NCI-H226 (cell line): ENCODE measurements around the gene DTNB.
"Not testable (repeated sequence)": the region's sequence is repeated elsewhere in the genome, so short reads cannot be mapped to it uniquely, and the experiment has no call there.

Experiments
- DNase-seq: peaks from one replicate; pipeline ENCODE4 v3.0.0-alpha.2; 2015

The DTNB gene

GRCh38 chr2:25682082-25682481 lies 8.7 kb upstream of the DTNB start:
- no peak for DNase-seq

- DNase-seq, result no peak
Observed at GRCh38 chr2:25677877-25678276, 4.5 kb upstream of the DTNB start.

DNA sequence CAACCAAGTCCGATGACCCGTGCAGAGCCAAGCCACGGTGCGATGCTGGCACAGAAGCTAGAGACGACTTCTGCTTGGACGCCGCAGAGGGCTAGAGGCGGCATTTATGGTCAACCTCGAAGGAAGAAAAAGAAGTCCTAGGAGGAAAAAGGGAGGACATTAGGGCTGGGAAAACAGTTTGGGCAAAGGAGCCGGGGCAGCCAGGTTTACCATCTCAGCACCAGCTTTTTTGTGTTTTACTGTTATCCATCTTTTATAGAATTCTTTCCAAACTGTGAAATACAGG lies 643 bp upstream of the DTNB start:
- DNase-seq, result no peak

DNA sequence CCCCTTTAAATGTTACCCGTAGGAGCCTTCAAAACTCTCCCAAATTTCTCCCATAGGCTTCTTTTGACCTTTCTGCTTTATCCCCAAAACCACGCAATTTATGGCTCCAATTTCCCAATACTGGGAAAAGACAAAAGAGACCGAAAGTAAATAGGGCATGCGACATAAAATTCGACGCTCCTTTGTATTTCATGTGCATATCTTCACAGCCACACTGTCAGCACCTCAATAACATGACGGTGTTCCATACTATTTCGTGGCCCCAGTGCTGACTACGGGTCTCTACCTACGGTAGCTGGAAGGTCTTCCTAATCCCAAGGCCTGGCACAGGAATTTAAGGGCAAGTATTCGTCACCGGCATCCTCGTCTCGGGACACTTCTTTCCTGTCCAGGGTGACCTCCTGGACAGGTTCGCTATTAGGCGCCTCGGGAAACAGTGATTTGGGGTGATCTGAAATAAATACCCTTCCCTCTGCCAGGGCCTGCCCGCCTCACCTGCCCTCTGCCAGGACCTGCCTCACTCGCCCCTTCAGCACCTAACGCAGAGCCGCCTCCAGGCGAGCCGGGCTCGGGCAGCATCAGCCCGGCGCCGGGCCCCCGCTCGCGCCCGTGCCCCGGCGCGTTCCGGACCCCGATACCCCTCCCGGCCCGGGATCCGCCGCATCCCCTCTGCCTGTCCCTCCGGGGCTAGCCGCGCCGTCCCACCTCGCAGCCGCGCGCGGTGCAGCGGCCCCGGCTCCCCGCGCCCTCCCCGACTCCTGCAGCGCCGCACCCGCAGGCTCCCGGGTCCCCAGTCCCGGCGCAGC lies 680 bp downstream of the DTNB start:
- peak; percentile 37 for DNase-seq

- DNase-seq, result no peak
Observed at GRCh38 chr2:25671622-25672021, 1.8 kb downstream of the DTNB start.

- DNase-seq, result no peak
Observed at GRCh38 chr2:25669520-25669919, 3.9 kb downstream of the DTNB start.

DNA sequence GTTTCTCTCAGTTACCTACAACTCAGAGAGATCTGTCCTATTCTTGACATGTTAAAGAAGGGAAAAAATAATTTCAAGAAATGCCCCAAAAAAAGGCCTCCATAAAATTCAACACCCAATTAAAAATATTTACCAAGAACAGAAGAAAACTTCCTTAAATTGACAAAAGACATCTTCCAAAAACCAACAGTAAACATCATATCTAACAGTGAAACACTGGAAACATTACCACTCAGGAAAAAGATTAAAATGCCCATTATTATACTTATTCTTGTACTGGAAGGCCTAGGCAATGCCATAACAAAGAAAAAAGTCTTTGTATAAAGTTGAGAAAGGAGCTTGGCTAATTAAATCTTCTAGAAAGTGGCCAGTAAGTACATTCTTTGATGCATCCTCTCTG lies 7.2 kb downstream of the DTNB start:
- DNase-seq, result no peak

DNA sequence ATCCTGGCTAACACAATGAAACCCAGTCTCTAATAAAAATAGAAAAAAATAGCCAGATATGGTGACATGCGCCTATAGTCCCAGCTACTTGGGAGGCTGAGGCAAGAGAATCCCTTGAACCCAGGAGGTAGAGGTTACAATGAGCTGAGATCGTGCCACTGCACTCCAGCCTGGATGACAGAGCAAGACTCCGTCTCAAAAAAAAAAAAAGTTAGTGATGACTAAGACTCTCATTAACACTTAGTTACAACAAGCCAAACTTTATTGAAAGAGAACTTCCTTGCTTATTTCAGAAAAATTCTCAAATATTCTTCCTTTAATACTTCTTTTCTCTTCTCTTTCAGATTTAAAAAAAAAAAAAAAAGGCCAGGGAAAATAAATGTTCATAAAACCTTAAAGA lies 7.9 kb downstream of the DTNB start:
- DNase-seq, result not testable (repeated sequence)

- DNase-seq, result no peak
Observed at GRCh38 chr2:25664965-25665307, 8.4 kb downstream of the DTNB start.

GRCh38 chr2:25664183-25664964 lies 9.0 kb downstream of the DTNB start:
- DNase-seq, result peak; percentile 34

- no peak for DNase-seq
Observed at GRCh38 chr2:25655316-25655715, 18.1 kb downstream of the DTNB start.

DNA sequence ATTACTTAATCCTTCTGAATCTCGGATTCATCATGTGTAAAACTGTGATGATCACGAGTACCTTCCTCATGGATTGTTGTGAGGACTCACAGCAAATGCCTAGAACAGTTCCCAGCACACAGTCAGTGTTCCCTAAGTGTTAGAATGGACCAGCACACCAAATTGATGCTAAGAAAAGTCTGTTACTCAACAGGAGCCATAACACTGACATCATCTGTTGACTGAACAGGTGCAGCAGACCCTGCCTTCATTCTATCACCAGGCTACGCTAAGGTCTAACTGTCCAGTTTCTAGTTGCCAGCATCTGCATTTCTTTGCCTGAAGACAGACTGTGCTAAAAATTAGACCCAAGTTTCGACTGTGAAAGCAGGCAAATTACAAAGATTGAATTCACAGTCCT lies 18.6 kb downstream of the DTNB start:
- DNase-seq, result no peak

- DNase-seq, result no peak
Observed at GRCh38 chr2:25651782-25652455, 21.5 kb downstream of the DTNB start.

GRCh38 chr2:25651066-25651465 lies 22.3 kb downstream of the DTNB start:
- peak; percentile 58 for DNase-seq

DNA sequence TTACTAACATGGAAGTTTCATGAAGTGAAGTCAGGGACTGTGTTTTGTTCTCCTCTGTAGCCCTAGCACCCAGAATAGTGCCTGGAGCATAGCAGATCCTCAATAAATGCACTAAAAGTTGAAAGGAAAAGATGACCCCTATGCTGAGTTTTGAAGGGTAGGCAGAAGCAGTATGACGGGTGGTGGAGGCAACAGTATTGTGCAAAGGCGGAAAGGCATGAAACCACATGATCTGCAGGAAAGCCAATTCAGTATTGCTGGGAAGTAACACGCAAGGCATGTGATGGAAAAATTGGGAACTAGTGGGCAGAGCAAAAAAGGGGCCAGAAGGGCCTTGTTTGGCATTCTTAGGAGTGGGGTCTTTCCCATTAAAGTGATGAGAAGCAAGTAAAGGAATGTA lies 23.1 kb downstream of the DTNB start:
- DNase-seq, result no peak

DNA sequence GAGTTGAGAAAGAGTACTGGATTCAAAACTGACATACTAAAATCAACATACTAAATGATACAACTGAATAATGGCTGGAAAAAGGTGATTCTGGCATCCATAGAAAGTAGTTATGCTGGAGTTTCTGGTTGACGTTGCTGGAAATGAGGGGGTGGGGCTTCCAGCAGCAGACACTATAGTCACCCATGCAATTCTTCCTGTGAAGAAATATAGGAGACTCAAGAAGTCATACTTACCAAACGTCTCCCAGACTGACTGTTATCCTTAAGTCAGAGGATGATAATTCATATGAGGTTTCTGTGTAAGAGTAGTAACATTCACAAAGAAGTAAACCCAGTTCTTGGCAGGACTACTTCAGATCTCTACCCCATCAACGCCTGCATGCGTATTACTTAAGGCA lies 23.6 kb downstream of the DTNB start:
- no peak for DNase-seq

GRCh38 chr2:25642298-25642697 lies 31.1 kb downstream of the DTNB start:
- no peak for DNase-seq

DNA sequence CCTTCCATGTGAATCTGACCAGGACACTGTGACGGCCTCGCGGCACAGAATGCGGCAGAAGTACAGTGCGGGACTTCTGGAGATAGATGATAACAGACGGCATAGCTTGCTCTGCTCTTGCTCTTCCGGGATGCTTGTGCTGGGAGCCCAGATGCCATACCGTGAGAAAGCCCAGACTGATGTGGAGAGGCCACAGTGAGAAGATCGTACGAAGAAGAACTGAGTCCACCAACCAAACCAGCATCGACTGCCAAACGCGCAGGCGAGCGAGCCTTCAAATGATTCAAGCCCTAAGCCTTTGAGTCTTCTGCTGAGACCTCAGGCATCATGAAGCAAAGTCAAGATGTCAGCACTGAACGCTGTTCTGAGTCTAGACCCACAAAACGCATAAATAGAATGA lies 33.7 kb downstream of the DTNB start:
- DNase-seq, result no peak

GRCh38 chr2:25639131-25639530 lies 34.2 kb downstream of the DTNB start:
- DNase-seq, result no peak

- no peak for DNase-seq
Observed at GRCh38 chr2:25635797-25636196, 37.6 kb downstream of the DTNB start.

GRCh38 chr2:25633801-25634200 lies 39.6 kb downstream of the DTNB start:
- DNase-seq, result not testable (repeated sequence)

DNA sequence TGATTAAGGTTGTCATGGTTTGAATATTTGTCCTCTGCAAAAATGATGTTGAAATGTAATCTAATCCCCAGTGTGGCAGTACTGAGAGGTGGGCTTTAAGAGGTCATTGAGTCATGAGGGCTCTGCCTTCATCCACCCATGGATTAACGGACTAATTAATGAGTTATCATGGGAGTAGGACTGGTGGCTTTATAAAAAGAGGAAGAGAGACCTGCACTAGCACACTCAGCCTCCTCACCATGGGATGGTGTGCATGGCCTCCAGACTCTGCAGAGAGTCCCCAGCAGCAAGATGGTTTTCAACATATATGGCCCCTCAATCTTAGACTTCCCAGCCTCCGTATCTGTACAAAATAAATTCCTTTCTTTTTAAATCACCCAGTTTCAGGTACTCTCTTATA lies 41.0 kb downstream of the DTNB start:
- no peak for DNase-seq

DNA sequence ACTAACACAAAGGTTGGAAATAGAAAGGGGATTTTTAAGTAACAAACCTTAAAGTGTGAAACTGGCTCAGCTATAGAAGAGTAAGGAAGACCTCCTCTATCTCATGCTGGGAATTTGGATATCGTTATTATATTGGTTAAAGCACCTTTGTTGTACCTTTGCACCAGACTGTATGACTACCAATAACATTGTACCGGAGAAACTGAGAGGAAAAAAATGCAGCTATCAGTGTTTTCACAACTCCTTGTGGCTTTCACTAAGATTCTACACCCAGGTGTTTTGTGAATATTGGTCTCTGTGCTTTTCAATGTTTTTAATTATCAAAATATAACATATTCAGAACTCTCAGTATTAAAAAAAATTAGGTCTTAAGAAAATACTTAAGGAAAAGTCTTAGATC lies 48.7 kb downstream of the DTNB start:
- no peak for DNase-seq

- no peak for DNase-seq
Observed at GRCh38 chr2:25623361-25623760, 50.0 kb downstream of the DTNB start.
